ENCODE measurements around the gene ZNF3. TPM values are rescaled to one million over a fixed set of nuclear protein-coding genes. Genes with fewer than 3 reads are reported as not detected.

ZNF3 gene
- total and polyA plus RNA-seq, 9 of the 15 experiments (the other 6 are each of a cell fraction or from before 2014, with no cell fraction given), result 30.0 to 64.9 (median 51.5) TPM

DNA sequence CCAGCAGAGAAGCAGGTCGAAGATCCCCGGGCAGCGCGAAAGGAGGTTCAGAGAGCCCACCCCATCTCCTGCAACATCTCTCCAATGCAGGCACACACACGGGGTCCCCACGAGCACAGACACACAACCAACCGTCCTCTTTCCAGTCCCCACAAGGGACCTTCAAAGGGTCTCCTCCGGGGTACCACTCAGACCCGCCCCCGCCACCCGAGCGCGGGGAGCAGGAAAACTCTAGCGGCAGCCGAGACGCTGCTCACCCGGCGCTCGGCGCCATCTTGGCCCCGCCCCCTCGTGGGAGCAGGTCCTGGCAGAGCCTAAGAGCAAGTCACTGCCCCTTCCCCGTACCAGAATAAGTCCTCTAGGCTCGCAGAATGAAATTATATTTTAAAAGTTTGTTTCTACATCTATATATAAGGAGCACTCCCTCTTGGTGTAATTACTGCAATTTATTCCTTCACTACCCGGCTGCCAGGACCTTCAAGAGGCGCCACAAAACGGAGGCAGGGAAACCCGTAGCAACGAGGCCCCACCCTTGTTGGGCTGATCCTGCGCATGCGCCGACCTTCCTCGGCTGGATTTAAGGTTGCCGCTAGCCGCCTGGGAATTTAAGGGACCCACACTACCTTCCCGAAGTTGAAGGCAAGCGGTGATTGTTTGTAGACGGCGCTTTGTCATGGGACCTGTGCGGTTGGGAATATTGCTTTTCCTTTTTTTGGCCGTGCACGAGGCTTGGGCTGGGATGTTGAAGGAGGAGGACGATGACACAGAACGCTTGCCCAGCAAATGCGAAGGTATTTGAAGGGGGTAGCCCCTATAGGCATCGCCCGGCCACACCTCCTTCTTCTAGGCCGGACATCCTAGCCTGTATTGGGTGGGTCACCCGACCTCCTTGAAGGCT, 37.8 kb upstream of the ZNF3 start, which contains the start of the genes CNPY4 and TAF6 (continued):
- TF ChIP-seq, protein P1, sequence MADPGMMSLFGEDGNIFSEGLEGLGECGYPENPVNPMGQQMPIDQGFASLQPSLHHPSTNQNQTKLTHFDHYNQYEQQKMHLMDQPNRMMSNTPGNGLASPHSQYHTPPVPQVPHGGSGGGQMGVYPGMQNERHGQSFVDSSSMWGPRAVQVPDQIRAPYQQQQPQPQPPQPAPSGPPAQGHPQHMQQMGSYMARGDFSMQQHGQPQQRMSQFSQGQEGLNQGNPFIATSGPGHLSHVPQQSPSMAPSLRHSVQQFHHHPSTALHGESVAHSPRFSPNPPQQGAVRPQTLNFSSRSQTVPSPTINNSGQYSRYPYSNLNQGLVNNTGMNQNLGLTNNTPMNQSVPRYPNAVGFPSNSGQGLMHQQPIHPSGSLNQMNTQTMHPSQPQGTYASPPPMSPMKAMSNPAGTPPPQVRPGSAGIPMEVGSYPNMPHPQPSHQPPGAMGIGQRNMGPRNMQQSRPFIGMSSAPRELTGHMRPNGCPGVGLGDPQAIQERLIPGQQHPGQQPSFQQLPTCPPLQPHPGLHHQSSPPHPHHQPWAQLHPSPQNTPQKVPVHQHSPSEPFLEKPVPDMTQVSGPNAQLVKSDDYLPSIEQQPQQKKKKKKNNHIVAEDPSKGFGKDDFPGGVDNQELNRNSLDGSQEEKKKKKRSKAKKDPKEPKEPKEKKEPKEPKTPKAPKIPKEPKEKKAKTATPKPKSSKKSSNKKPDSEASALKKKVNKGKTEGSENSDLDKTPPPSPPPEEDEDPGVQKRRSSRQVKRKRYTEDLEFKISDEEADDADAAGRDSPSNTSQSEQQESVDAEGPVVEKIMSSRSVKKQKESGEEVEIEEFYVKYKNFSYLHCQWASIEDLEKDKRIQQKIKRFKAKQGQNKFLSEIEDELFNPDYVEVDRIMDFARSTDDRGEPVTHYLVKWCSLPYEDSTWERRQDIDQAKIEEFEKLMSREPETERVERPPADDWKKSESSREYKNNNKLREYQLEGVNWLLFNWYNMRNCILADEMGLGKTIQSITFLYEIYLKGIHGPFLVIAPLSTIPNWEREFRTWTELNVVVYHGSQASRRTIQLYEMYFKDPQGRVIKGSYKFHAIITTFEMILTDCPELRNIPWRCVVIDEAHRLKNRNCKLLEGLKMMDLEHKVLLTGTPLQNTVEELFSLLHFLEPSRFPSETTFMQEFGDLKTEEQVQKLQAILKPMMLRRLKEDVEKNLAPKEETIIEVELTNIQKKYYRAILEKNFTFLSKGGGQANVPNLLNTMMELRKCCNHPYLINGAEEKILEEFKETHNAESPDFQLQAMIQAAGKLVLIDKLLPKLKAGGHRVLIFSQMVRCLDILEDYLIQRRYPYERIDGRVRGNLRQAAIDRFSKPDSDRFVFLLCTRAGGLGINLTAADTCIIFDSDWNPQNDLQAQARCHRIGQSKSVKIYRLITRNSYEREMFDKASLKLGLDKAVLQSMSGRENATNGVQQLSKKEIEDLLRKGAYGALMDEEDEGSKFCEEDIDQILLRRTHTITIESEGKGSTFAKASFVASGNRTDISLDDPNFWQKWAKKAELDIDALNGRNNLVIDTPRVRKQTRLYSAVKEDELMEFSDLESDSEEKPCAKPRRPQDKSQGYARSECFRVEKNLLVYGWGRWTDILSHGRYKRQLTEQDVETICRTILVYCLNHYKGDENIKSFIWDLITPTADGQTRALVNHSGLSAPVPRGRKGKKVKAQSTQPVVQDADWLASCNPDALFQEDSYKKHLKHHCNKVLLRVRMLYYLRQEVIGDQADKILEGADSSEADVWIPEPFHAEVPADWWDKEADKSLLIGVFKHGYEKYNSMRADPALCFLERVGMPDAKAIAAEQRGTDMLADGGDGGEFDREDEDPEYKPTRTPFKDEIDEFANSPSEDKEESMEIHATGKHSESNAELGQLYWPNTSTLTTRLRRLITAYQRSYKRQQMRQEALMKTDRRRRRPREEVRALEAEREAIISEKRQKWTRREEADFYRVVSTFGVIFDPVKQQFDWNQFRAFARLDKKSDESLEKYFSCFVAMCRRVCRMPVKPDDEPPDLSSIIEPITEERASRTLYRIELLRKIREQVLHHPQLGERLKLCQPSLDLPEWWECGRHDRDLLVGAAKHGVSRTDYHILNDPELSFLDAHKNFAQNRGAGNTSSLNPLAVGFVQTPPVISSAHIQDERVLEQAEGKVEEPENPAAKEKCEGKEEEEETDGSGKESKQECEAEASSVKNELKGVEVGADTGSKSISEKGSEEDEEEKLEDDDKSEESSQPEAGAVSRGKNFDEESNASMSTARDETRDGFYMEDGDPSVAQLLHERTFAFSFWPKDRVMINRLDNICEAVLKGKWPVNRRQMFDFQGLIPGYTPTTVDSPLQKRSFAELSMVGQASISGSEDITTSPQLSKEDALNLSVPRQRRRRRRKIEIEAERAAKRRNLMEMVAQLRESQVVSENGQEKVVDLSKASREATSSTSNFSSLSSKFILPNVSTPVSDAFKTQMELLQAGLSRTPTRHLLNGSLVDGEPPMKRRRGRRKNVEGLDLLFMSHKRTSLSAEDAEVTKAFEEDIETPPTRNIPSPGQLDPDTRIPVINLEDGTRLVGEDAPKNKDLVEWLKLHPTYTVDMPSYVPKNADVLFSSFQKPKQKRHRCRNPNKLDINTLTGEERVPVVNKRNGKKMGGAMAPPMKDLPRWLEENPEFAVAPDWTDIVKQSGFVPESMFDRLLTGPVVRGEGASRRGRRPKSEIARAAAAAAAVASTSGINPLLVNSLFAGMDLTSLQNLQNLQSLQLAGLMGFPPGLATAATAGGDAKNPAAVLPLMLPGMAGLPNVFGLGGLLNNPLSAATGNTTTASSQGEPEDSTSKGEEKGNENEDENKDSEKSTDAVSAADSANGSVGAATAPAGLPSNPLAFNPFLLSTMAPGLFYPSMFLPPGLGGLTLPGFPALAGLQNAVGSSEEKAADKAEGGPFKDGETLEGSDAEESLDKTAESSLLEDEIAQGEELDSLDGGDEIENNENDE (IDR thresholded peaks at IDR 0.05; ENCODE audit: low read depth, low read length), result no peak
- TF ChIP-seq DMBX1 (CRISPR knock-in tag; IDR thresholded peaks at IDR 0.05; ENCODE audit: borderline replicate concordance) (0 out of 2 replicates have a peak, but pooled peaks have one; percentile 16), SIRT6 (IDR thresholded peaks at IDR 0.05; ENCODE audit: low read depth, low read length) (no peak), TEAD4 (IDR thresholded peaks at IDR 0.05; ENCODE audit: low read length) (peak; percentile 3; the same call in 1 of the 2 replicates), TEAD4 (CRISPR knock-in tag; IDR thresholded peaks at IDR 0.05; ENCODE audit: borderline replicate concordance) (no peak), RBM39 (optimal IDR thresholded peaks at IDR 0.05; ENCODE audit: low read depth, low read length) (peak; percentile 23), BHLHE40 (IDR thresholded peaks at IDR 0.05; ENCODE audit: low read length) (no peak)
- TF ChIP-seq, protein P2, sequence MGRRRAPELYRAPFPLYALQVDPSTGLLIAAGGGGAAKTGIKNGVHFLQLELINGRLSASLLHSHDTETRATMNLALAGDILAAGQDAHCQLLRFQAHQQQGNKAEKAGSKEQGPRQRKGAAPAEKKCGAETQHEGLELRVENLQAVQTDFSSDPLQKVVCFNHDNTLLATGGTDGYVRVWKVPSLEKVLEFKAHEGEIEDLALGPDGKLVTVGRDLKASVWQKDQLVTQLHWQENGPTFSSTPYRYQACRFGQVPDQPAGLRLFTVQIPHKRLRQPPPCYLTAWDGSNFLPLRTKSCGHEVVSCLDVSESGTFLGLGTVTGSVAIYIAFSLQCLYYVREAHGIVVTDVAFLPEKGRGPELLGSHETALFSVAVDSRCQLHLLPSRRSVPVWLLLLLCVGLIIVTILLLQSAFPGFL (CRISPR knock-in tag; IDR thresholded peaks at IDR 0.05), result peak; percentile 98
- TF ChIP-seq, protein P3, sequence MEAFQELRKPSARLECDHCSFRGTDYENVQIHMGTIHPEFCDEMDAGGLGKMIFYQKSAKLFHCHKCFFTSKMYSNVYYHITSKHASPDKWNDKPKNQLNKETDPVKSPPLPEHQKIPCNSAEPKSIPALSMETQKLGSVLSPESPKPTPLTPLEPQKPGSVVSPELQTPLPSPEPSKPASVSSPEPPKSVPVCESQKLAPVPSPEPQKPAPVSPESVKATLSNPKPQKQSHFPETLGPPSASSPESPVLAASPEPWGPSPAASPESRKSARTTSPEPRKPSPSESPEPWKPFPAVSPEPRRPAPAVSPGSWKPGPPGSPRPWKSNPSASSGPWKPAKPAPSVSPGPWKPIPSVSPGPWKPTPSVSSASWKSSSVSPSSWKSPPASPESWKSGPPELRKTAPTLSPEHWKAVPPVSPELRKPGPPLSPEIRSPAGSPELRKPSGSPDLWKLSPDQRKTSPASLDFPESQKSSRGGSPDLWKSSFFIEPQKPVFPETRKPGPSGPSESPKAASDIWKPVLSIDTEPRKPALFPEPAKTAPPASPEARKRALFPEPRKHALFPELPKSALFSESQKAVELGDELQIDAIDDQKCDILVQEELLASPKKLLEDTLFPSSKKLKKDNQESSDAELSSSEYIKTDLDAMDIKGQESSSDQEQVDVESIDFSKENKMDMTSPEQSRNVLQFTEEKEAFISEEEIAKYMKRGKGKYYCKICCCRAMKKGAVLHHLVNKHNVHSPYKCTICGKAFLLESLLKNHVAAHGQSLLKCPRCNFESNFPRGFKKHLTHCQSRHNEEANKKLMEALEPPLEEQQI (IDR thresholded peaks at IDR 0.05), result 0 out of 2 replicates have a peak, but pooled peaks have one; percentile 64
